CD4-positive, alpha-beta T cell treated with Interleukin-2 at 100 ng/mL for 4 hours (primary cell): ENCODE results near the gene RAF1.
"Not testable (repeated sequence)": the region's sequence is repeated elsewhere in the genome, so short reads cannot be mapped to it uniquely, and the experiment has no call there.

ENCODE experiments used
- DNase-seq: peaks from one replicate; pipeline ENCODE4 v3.0.0-alpha.2; 2020; ENCODE audit warnings: low spot score

Gene RAF1

DNA sequence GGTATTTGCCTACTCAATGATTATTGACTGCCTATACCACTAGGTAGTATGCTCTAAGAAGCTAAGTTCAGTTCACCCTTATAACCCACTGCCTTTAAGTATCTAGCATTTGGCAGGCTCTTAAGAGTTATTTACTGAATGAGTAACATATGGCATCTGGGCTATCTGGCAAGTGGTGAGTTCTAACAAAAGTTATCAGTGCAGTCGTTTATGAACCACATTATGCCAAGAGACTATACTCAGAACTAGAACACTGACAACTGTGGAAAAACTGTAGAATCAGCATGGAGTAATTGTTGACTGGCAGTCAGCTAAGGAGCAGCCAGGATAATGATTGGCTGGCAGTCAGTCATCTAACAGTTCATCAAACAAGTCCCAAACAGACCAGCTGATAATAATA lies 25.8 kb downstream of the RAF1 start:
- no peak for DNase-seq

DNA sequence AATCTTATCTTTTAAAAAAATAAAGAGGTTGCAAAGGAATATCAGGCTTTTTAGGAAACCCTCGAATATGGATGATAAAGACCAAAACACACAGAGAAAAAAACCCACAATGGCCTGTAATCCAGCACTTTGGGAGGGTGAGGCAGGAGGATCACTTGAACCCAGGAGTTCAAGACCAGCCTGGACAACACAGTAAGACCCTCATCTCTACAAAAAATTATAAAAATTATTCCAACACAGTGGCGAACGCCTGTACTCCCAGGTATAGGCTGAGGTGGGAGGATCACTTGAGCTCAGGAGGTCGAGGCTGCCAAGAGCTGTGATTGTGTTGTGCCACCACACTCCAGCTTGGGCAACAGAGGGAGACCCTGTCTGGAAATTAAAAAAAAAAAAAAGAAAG lies 30.8 kb downstream of the RAF1 start:
- no peak for DNase-seq

DNA sequence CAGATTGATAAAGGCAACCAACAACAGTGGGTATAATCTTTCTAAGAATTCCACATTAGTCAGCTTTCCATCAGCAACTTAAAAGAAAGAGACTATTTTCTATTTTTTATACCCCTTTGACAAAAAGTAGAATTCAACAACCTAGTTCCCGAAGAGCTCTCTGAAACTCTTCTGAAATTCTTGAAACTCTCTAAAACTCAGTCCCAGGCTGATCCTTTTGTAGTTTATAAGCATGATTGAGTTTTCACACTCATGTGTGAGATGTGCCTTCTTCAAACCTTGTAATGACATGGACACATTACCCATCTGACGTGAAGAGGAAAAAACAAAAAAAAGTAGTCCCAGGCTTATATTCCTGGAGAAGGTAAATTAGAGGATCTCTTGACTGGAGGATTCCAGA lies 31.4 kb downstream of the RAF1 start:
- no peak for DNase-seq

DNA sequence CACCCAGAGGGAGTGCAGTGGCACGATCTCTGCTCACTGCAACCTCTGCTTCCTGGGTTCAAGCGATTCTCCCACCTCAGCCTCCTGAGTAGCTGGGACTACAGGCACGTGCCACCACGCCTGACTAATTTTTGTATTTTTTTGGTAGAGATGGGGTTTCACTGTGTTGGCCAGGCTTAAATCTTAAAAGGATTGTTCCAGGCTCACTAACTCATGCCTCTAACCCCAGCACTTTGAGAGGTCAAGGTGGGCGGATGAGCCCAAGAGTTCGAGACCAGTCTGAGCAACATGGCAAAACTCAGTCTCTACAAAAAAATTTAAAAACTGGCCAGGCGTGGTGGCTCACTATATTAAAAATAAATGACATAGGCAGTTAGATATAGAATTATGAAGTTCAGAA lies 33.1 kb downstream of the RAF1 start:
- not testable (repeated sequence) for DNase-seq

DNA sequence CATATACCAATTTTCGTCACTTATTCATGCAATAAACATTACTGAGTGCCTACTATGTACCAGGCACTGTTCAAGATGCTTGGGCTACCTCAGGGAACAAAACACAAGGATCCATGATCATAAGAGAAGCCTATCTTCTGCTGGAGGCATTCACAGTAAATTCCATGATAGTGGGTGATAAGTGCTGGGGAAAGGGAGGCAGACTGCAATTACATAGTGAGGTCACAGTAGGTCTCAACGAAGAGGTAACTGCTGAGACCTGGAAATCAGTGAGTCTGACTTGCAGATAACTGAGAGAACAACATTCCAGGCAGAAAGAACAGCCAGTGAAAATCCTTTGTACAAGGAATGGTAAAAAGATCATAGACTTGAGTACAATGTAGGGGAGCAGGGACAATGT lies 33.6 kb downstream of the RAF1 start:
- DNase-seq: no peak

DNA sequence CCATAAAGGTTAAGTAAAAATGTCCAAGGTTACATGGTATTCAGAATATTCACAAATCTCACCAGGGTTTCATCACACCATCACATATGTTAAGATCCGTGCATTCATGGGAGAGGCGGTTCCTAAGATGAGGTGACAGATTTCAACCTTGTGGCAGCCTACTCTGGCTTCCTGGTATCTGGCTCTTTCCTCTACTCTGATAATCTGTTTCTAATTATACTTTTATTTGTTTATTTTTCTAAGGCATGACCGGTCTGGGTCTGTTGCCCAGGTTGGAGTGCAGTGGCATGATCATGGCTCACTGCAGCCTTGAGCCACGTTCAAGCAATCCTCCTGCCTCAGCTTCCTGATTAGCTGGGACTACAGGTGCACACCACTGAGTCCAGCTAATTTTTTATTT lies 34.4 kb downstream of the RAF1 start:
- no peak for DNase-seq

DNA sequence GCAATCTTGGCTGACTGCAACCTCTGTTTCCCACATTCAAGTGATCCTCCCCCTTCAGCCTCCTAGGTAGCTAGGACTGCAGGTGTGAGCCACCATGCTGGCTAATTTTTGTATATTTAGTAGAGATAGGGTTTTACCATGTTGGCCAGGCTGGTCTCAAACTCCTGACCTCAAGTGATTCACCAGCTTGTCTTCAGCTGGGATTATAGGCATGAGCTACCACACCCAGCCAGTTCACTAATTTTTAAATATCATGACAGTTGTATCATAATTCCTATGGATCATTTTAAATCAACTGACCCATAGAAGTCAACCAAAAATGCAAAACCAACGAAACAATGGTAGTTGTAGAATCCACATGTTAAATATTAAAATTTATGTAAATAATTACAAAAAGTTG lies 35.1 kb downstream of the RAF1 start:
- DNase-seq: no peak

DNA sequence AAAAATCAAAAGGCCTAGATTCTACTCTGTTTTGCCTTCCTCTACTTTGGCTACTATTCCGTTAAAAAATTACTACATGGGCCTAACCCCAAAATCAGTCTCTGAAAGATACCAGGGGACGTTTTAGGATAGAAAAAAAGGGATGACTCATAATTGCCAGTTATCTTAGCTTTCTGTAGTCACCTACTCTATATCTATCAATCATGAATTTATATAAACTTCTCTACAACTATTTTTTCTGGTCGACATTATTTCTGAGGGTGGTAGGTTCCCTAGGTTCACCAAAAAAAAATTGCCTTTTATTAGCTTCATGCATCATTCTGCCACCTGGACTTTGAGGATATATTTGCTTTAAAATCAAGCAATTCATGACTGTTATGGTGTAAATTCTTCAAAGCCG lies 36.5 kb downstream of the RAF1 start:
- DNase-seq: no peak

DNA sequence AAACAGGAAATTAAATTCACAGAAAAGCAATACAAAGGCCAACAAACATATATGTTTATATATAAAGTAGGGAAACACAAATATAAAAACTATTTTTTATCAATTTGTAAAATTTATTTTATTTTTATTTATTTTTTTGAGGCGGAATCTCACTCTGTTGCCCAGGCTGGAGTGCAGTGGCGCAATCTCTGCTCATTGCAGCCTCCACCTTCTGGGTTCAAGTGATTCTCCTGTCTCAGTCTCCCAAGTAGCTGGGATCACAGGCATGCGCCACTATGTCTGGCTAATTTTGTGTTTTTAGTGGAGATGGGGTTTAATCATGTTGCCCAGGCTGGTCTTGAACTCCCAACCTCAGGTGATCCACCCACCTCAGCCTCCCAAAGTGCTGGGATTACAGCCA lies 39.0 kb downstream of the RAF1 start:
- not testable (repeated sequence) for DNase-seq

DNA sequence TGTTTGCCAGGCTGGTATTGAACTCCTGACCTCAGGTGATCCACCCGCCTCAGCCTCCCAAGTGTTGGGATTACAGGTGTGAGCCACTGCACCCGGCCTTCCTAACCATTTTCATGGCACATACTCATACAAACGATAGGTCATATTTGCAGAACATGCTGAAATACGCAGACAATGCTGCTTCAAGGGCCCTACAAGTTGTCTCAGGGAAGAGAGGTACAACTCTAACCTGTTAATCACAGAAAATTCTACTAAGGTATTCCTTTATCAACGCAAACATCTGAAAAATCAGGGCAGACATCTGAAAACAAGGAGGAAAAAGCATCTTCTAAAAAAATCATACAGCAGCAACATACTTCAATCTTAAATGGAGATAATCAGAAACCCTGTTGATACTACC lies 39.9 kb downstream of the RAF1 start:
- no peak for DNase-seq

DNA sequence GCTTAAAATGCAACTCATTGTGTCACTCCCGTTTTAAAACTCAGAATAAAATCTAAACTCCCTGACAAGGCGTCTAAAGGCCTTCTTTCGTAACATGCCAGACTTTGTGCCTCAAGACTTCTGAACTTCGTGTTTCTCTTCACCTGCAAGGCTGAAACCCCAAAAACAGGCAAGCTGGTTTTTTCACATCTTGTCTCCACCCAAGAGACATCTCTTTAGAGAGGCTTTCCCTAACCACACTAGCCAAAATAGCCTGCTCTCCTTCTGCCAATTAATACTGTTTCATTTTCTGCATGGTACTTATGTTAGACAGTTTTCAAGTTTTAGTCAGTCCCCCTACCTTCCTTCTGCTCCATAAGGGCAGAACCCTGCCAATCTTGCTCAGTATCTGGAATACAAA lies 41.6 kb downstream of the RAF1 start:
- DNase-seq: no peak

DNA sequence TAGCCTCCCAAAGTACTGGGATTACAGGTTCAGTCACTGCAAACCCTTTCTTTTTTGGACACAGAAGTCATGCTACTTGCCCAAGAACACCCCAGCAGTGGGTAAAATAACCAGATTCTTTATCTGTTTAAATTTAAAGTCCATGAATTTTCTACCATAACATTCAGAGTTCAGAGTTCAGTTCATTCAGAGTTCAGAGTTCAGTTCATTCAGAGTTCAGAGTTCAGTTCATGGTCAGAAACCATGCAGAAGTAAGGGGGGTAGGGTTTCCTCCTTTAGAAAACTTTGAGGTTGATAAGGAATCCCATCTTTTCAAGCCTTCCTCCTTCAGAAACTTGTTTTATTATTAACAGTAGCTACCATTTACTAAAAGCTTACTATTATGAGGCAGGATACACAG lies 43.2 kb downstream of the RAF1 start:
- DNase-seq: no peak

DNA sequence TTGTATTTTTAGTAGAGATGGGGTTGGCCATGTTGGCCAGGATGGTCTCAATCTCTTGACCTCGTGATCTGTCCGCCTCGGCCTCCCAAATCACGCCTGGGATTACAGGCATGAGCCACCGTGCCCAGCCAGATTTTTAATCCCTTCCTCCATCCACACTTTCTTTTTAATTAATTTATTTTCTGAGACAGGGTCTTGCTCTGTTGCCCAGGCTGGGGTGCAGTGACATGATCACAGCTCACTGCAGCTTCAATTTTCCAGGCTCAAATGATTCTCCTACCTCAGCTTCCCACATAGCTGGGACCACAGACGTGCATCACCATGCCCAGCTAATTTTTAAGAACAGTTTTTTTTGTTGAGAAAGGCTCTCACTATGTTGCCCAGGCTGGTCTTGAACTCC lies 43.6 kb downstream of the RAF1 start:
- DNase-seq: no peak

DNA sequence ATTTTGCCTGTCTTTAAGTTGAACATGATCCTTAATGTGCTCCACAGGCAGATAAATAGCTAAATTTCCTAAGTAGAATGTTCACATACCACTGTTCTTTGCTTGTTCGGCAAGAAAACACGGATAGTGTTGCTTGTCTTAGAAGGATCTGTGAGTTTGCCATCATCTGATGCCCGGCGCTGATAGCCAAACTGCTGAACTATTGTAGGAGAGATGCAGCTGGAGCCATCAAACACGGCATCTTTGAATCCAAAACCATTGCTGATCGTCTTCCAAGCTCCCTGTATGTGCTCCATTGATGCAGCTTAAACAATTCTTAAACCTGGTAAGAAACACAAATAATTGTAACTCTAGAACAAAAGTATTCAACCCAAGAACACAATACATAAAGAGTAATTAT lies 45.5 kb downstream of the RAF1 start:
- DNase-seq: no peak

DNA sequence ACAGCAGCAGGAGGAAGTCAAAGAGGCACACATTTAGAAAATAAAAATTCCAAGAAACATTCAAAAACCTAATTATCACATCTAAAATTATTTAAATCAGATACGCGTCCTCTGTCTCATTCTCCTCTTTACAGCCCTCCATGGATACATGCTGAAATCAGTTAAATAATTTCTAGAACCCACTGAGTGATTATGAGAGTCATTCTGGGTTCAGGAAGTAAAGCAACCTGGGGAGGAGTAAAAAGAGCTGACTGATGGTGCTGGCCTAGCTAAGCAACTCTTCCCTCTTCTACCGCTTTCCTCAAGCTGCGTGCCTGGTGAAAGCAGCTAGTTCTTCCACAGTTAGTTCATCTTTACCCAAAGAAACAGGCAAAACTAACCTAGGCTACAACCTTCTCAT lies 48.7 kb downstream of the RAF1 start:
- DNase-seq: no peak

DNA sequence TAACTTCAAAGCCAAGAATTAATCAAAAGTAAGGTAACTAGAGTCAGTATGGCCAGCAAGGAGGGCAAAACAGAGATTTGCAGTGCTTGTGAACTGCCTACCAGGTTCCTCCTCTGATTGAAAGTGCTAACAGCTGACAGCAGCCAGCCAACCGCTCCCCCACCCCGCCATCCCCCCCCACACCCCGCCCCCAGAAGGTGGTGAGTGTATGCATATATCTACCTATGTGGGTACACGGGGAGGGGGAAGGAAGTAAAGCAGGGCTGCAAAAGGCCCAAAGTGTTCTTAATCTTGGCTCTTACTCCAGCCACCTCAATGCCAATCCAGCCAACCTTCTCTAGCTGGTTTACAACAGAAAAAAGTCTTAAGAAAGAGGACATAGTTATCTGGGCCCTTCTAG lies 50.7 kb downstream of the RAF1 start:
- DNase-seq: no peak

DNA sequence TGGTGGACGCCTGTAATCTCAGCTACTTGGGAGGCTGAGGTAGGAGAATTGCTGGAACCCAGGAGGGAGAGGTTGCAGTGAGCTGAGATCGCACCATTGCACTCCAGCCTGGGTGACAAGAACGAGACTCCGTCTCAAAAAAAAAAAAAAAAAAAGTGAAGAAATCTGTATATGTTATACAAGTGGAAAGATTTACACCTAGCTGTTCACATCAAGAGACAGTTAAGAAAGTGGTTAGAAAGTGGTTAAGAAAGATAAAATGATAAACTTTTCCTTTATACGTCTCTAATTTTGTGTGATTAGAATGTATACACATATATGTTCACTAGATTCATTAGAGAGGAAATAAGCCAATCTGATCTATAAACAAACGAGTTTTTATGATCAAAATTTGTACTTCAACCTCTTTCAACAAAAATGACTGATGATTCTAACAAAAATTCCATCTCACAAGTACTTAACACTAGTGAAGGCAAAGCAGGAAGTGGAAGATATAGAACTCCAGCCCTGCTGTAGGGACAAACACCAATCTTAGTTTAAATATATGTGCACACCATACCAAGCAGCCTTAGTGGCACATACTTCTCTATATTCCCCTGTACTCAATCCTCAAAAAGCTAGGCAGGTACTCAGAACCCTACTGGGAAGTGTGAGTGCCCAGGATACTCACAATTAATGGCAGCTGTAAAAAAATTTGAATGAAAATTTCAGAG lies 51.2 kb downstream of the RAF1 start:
- no peak for DNase-seq

DNA sequence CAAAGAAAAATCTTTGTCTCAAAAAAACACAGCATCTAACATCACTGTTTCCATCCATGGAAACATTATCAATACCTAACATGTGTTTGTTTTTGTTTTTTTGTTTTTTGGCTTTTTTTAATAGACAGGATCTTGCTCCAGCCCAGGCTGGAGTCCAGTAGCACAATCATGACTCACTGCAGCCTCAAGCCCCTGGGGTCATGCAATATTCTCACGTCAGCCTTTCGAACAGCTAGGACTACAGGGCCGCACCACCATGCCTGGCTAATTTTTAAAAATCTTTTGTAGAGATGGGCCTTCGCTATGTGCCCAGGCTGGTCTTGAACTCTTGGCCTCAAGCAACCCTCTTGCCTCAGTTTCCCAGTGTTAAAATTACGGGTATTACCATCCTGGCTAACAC lies 52.8 kb downstream of the RAF1 start:
- DNase-seq: no peak

DNA sequence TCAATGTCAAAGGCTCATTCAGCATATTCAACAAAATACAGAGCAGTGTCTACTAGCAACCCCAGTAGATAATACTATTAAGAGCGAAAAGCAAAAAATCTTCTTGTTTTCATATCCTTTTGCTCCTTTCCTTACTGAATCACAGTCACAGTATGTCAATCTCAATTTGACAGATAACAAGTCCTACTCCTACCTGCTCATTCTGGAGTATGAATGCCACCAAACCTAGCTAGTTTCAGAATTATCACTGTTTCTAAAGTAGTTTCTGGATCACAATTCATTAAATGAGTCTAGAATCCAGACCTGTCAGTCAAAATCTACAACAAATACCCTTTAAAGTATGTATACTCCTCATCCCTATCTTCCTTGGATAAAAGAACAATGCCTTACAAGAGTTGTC lies 55.5 kb downstream of the RAF1 start:
- no peak for DNase-seq

DNA sequence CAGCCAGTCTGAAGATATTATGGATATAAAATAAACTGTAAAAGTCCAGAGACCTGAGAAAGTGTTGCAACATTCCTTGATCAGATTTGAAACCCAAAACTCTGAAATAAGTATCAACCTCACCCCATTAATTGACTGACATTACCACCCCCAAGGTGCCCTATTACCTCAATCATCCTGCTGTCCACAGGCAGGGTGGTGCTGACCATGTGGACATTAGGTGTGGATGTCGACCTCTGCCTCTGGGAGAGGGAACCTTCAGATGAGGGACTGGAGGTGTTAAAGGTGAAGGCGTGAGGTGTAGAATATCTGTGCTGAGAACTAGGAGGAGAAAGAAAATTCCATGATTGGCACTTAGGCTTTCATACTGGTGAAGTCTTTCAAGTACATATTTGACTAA lies 59.9 kb downstream of the RAF1 start:
- DNase-seq: no peak

DNA sequence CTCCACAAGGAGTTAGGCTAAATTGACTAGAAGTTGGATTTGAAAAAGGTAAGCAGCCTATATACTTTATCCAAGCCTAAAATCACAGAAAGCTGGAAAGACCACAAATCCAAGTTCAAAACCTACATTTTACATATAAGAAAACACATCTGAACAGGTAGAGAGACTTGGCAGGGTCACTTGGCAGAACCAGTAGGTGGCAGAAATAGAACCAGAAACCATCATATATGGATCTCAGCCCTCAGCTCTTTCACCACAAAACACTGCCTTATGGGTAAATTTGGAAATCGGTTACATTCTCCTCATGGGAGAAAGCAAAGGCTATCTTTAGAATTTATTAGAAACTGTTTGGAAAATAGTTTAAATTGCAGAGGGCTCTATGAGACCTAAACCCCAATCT lies 62.8 kb downstream of the RAF1 start:
- DNase-seq: no peak

DNA sequence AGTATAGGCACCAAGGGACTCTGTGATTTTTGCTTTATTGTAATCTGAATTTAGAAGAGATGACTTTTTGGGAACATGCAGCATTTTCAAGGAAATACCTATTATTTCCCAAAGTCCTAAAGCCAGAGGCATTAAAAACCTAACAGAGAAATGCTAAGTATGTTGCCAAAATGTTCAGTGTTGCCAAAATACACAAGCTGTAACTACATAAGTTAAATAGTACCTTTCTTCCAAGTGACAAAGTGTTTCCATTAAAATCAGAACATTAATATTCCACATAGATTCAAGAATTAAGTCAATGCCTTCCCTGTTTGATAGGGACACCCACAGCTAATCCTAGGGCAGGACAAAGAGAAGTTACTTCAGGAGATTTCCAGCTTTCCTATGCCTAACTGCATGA lies 65.0 kb downstream of the RAF1 start:
- no peak for DNase-seq

DNA sequence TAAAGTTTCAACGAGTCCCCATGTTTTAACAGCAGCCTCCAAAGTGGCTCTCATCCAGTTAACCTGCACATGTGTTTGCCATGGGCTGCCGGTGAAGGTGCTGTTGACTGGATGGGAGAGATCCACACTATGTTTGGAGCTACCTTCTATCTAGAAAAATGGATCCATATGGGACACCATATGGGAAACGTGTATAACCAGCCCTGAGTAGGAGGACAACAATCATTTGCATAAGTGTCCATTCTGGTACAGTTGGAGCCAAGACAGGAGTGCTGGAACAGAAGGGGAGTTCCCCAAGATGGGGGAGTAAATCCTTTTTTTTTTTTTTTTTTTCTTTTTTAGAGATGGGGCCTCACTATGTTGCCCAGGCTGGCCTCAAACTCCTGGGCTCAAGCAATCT lies 70.4 kb downstream of the RAF1 start:
- no peak for DNase-seq

DNA sequence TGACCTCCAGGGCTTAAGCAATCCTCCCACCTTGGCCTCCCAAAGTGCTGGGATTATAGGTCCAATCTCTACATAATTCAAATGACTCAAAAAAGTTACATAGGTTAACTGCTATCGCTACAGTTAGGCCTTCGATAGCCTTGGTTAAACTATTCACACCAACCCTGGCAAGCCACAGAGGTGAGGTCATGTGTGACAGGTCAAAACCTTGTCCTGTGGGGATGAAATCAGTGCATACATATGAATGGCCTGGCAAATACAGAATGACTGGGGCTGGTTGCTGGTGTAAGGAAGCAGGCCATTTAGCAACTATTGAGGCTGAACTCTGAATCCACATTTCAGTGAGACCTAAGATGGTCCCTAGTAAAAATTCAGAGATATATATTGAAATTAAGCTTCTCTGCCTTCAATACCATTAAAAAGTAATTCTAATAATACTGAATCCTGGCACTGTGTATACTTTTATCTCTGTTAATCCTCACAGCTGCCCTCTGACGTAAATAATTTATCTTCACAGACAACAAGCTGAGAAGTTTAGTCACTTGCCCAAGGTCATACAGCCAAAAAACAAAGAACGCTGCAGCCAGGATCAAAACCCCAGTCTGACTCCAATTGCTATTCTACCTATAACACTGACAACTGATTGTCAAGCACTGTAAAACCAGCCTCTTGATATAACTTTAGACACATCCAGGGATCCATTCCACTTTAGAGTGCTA lies 71.8 kb downstream of the RAF1 start:
- DNase-seq: no peak
